Measurements from ENCODE around the gene TMEM258. TPM values are rescaled to one million over a fixed set of nuclear protein-coding genes. Genes with fewer than 3 reads are reported as not detected.

The TMEM258 gene
- total and polyA plus RNA-seq, 2 of the 4 experiments (the other 2 are of a cell fraction) = 107 to 280 TPM

DNA sequence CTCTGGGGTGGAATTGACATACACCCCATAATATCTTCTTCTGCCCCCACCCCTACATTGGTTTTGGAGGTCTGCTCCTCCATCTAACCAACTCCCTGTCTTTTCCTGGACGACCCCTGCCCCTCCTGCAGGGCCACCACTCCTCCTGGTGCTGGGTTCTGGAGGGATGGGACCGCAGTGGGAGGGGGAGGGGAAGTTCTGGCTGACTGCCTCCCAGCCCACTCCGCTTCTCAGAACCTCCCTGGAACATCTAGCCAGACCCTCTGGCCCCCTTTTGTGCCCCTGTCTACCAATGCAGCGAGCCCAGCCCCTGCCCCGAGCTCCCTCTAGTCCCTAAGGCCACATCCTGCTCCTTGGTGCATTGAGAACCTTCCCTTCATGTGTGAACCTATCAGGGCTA lies 38.7 kb downstream of the TMEM258 start:
- DNase-seq = no peak
- Histone ChIP-seq H3K4ac (ENCODE audit: low read depth, low read length) (no peak overlapping the region; the same call in 1 of the 2 replicates), H3K27me3 (ENCODE audit: control insufficient read depth, insufficient read depth, low read length) (peaks cover 3% of the 10 kb centered on the region; the same call in 1 of the 2 replicates), H3K9me1 (ENCODE audit: insufficient read depth, low read length) (no peaks in the 10 kb centered on the region), H4K91ac (ENCODE audit: insufficient read depth, low read depth, low read length) (peak overlapping the region; percentile 32; the same call in 1 of the 2 replicates), H3K18ac (ENCODE audit: low read depth, low read length) (no peak overlapping the region), H2BK5ac (ENCODE audit: low read depth, low read length, poor library complexity, severe bottlenecking) (no peak overlapping the region), H2AK9ac (replicated peaks; ENCODE audit: low read depth, low read length, poor library complexity) (peak overlapping the region; percentile 89), H3K14ac (replicated peaks; ENCODE audit: low read depth, low read length) (no peak overlapping the region), H3K4me1 (ENCODE audit: control insufficient read depth, insufficient read depth, low read length) (peaks cover 15% of the 10 kb centered on the region), H3K56ac (ENCODE audit: extremely low read depth, insufficient read depth, low read length) (no peak overlapping the region), H4K20me1 (ENCODE audit: insufficient read depth, low read length) (no peaks in the 10 kb centered on the region), H2BK15ac (ENCODE audit: low read depth, low read length) (no peak overlapping the region), H3K27ac (ENCODE audit: insufficient read depth, low read length) (no peak overlapping the region), H3K4me3 (ENCODE audit: insufficient read depth, low read depth, low read length) (no peak overlapping the region), H4K8ac (ENCODE audit: low read depth in 2 of 2, low read length in 2 of 2) (peak overlapping the region in 1 of 2 experiments; percentile 29; a peak in 1 of 4 replicates), H2BK120ac (ENCODE audit: low read depth, low read length) (no peak overlapping the region), H3K4me2 (ENCODE audit: low read depth, low read length) (no peak overlapping the region), H3K9ac (ENCODE audit: low read depth, low read length) (no peak overlapping the region), H3K23ac (ENCODE audit: low read depth, low read length) (no peak overlapping the region), H2AFZ (replicated peaks; ENCODE audit: low read length, poor library complexity) (no peak overlapping the region), H4K5ac (ENCODE audit: low read depth, low read length) (no peak overlapping the region), H3K36me3 (ENCODE audit: control insufficient read depth, insufficient read depth, low read length) (no peaks in the 10 kb centered on the region), H3K9me3 (ENCODE audit: control insufficient read depth, insufficient read depth, low read length) (no peaks in the 10 kb centered on the region), H2AK5ac (ENCODE audit: low read depth, low read length) (no peak overlapping the region), H3K79me1 (ENCODE audit: low read depth in 1 of 2, low read length in 2 of 2) (0 out of 4 replicates have a peak, but pooled peaks cover 0 to 3% of the 10 kb centered on the region in 2 experiments), H2BK20ac (ENCODE audit: low read depth, low read length) (no peak overlapping the region)
- WGBS, 2 experiments (ENCODE audit: extremely low coverage in 2 of 2, insufficient read length in 1 of 2) = no CpG with 5 or more reads among the region's 5 CpGs
- BruUV-seq (replicated peaks) = no TSS peak
- in situ Hi-C loops (cut with MboI; ENCODE audit: low sequenced_read_pairs) = no loop called here
- dilution Hi-C loops (cut with HindIII; ENCODE audit: low sequenced_read_pairs, unreplicated experiment) = no loop called here
- ChIA-PET POLR2A (ENCODE audit: unreplicated experiment) (no interaction called here), CTCF (no interaction called here)
- no peak for TF ChIP-seq FOS (IDR thresholded peaks at IDR 0.05; ENCODE audit: low read depth, low read length)
- intact Hi-C loops (cut with micrococcal nuclease) = no loop called here
- ATAC-seq (ENCODE audit: low read depth) = no peak

Data from IMR-90 (cell line).